HCT116 (cell line): Measurements from ENCODE around the gene GNB1L. TPM values are rescaled to one million over a fixed set of nuclear protein-coding genes. Genes with fewer than 3 reads are reported as not detected.

Experiments
- ATAC-seq: fragments of 200-7000 bp; cut with Tn5 transposase; 2 replicates; pipeline ENCODE4 v1.9.1; 2020; ENCODE audit warnings: mild to moderate bottlenecking, moderate library complexity
- BruUV-seq: library from RNA; stranded (reverse); fragments of 400-500 nt; replicated peaks from 2 replicates; lab custom pipeline; 2021; lab: Mats Ljungman, UMichigan
- CTCF ChIA-PET: fragments of 300-600 bp; sonication (Branson Sonifier 250); formaldehyde crosslinking; loops from one replicate; lab custom pipeline; 2021; ENCODE audit warnings: antibody characterized with exemption; lab: Charles Lee
- POLR2A ChIA-PET: fragments of 300-600, 350-600 bp; sonication (Branson Sonifier 250); formaldehyde crosslinking; loops from one replicate; lab custom pipeline; 2021; ENCODE audit warnings: antibody characterized with exemption; lab: Charles Lee
- RAD21 ChIA-PET, 2 experiments: fragments of 300-600 bp; sonication (Branson Sonifier 250); formaldehyde crosslinking; loops; one replicate each; lab custom pipeline; 2023; ENCODE audit warnings: low total read pairs in 2 of 2; ENCODE audit not compliant: uncharacterized antibody in 2 of 2, unreplicated experiment in 2 of 2, low non-redundant PET in 1 of 2; lab: Charles Lee
- DNase-seq: peaks from one replicate; pipeline ENCODE4 v3.0.0-alpha.2; 2010; ENCODE audit warnings: low read depth, low spot score
- H2AFZ ChIP-seq: fragments of 200-600 bp; shearing (Covaris generic), sonication (generic); 2 replicates; pipeline ENCODE4 v1.6.1; 2017; ENCODE audit warnings: low read depth, mixed run types, mixed read lengths, antibody characterized with exemption, low read length; ENCODE audit not compliant: poor library complexity, severe bottlenecking
- H3K27ac ChIP-seq: 2 replicates; pipeline ENCODE4 v1.5.1; 2012; ENCODE audit warnings: low read depth, low read length
- H3K27me3 ChIP-seq: fragments of 200-600 bp; sonication (generic); 2 replicates; pipeline ENCODE4 v1.6.1; 2016; ENCODE audit warnings: mixed run types, low read length, mixed read lengths; ENCODE audit not compliant: insufficient read depth
- H3K36me3 ChIP-seq, 2 experiments: fragments of 200-500 bp in 1 of 2; fragments of 200-600 bp in 1 of 2; sonication (Bioruptor generic) in 1 of 2; sonication (generic) in 1 of 2; 2 replicates each; pipeline versions ENCODE4 v1.5.1 to v1.6.1; 2014 to 2016; ENCODE audit warnings: low read length in 2 of 2, inconsistent platforms in 1 of 2, mixed read lengths in 1 of 2, mixed run types in 1 of 2; ENCODE audit not compliant: insufficient read depth in 2 of 2, control insufficient read depth in 1 of 2
- H3K4me1 ChIP-seq, 2 experiments: fragments of 200-600 bp in 1 of 2; sonication (generic) in 1 of 2; 2 replicates each; pipeline versions ENCODE4 v1.5.1 to v1.6.1; 2012 to 2017; ENCODE audit warnings: low read length in 2 of 2, inconsistent platforms in 1 of 2, mild to moderate bottlenecking in 1 of 2, mixed read lengths in 1 of 2, mixed run types in 1 of 2, moderate library complexity in 1 of 2; ENCODE audit not compliant: insufficient read depth in 2 of 2, control insufficient read depth in 1 of 2
- H3K4me2 ChIP-seq: fragments of 200-600 bp; sonication (generic); 2 replicates; pipeline ENCODE4 v1.6.1; 2017; ENCODE audit warnings: mixed run types, low read length, mixed read lengths
- H3K4me3 ChIP-seq, 2 experiments: fragments of 200-600 bp in 1 of 2; sonication (generic) in 1 of 2; replicated peaks in 1 of 2; 2 replicates each; pipeline ENCODE4 v1.5.1; 2011 to 2016; ENCODE audit warnings: low read length in 2 of 2, control low read depth in 1 of 2, low read depth in 1 of 2, mild to moderate bottlenecking in 1 of 2, mixed read lengths in 1 of 2, mixed run types in 1 of 2
- H3K79me2 ChIP-seq: fragments of 200-600 bp; sonication (generic); 2 replicates; pipeline ENCODE4 v1.6.1; 2017; ENCODE audit warnings: mild to moderate bottlenecking, mixed run types, low read length, moderate library complexity, mixed read lengths; ENCODE audit not compliant: insufficient read depth
- H3K9ac ChIP-seq: fragments of 200-600 bp; sonication (generic); 2 replicates; pipeline ENCODE4 v1.6.1; 2016; ENCODE audit warnings: low read length, mixed read lengths
- H3K9me2 ChIP-seq: fragments of 200-600 bp; sonication (generic), shearing (Covaris generic); 2 replicates; pipeline ENCODE4 v1.6.1; 2017; ENCODE audit warnings: mixed run types, mild to moderate bottlenecking, moderate library complexity; ENCODE audit not compliant: insufficient read depth
- H3K9me3 ChIP-seq, 2 experiments: fragments of 200-500 bp in 1 of 2; fragments of 200-600 bp in 1 of 2; sonication (Bioruptor generic) in 1 of 2; sonication (generic) in 1 of 2; 2 replicates each; pipeline ENCODE4 v1.6.1; 2014 to 2017; ENCODE audit warnings: low read length in 2 of 2, mixed read lengths in 2 of 2, inconsistent platforms in 1 of 2, low read depth in 1 of 2, mild to moderate bottlenecking in 1 of 2, mixed run types in 1 of 2, moderate library complexity in 1 of 2; ENCODE audit not compliant: control insufficient read depth in 1 of 2, insufficient read depth in 1 of 2
- H4K20me1 ChIP-seq: fragments of 200-600 bp; sonication (generic), shearing (Covaris generic); 2 replicates; pipeline ENCODE4 v1.6.1; 2017; ENCODE audit warnings: mixed run types, mild to moderate bottlenecking, moderate library complexity; ENCODE audit not compliant: insufficient read depth
- EGR1 ChIP-seq: IDR thresholded peaks from 2 replicates; pipeline ENCODE4 v1.6.1; 2012; ENCODE audit warnings: low read depth
- ELF1 ChIP-seq: IDR thresholded peaks from 2 replicates; pipeline ENCODE4 v1.6.1; 2012; ENCODE audit warnings: low read depth, borderline replicate concordance
- EZH2 ChIP-seq: fragments of 200-600 bp; sonication (generic); IDR thresholded peaks from 2 replicates; pipeline ENCODE4 v1.6.1; 2017; ENCODE audit warnings: antibody characterized with exemption, mixed run types
- EZH2phosphoT487 ChIP-seq: fragments of 200-600 bp; IDR thresholded peaks from 2 replicates; pipeline ENCODE4 v1.6.1; 2018; ENCODE audit warnings: antibody characterized with exemption, borderline replicate concordance
- FOSL1 ChIP-seq: IDR thresholded peaks from 2 replicates; pipeline ENCODE4 v1.6.1; 2012; ENCODE audit warnings: low read depth
- POLR2A ChIP-seq: IDR thresholded peaks from 2 replicates; pipeline ENCODE4 v1.7.0; 2011; ENCODE audit warnings: borderline replicate concordance; ENCODE audit not compliant: insufficient read depth, insufficient read length; ENCODE audit errors: extremely low read depth
- SP1 ChIP-seq: IDR thresholded peaks from 2 replicates; pipeline ENCODE4 v1.6.1; 2012; ENCODE audit warnings: low read depth
- TCF7L2 ChIP-seq: IDR thresholded peaks from 2 replicates; pipeline ENCODE4 v1.7.0; 2011; ENCODE audit warnings: borderline replicate concordance, inconsistent platforms; ENCODE audit not compliant: insufficient read depth, insufficient read length; ENCODE audit errors: extremely low read depth
- YY1 ChIP-seq: IDR thresholded peaks from 2 replicates; pipeline ENCODE4 v1.6.1; 2011; ENCODE audit warnings: low read length, low read depth, moderate library complexity, mild to moderate bottlenecking; ENCODE audit not compliant: insufficient replicate concordance; ENCODE audit errors: extremely low read depth
- ZNF274 ChIP-seq: fragments of 200-500 bp; sonication (Bioruptor generic); IDR thresholded peaks from 2 replicates; pipeline ENCODE4 v1.6.1; 2014; ENCODE audit warnings: mild to moderate bottlenecking, low read depth, low read length, inconsistent platforms
- intact Hi-C: fragments of 100-400 bp; cut with micrococcal nuclease; formaldehyde crosslinking; loops from 2 replicates; pipeline ENCODE4 v1.10.0; 2022
- total RNA-seq: library from RNA; stranded (reverse); gene quantifications from one replicate; pipeline ENCODE4 v1.2.1, GENCODE V29; 2021; ENCODE audit not compliant: unreplicated experiment
- TF ChIP-seq, protein P1 (sequence below): IDR thresholded peaks from 2 replicates; pipeline ENCODE4 v1.6.1; 2012; ENCODE audit warnings: low read depth

Gene GNB1L
- total RNA-seq, 1 experiment from 2014 or later = 12.1 TPM

DNA sequence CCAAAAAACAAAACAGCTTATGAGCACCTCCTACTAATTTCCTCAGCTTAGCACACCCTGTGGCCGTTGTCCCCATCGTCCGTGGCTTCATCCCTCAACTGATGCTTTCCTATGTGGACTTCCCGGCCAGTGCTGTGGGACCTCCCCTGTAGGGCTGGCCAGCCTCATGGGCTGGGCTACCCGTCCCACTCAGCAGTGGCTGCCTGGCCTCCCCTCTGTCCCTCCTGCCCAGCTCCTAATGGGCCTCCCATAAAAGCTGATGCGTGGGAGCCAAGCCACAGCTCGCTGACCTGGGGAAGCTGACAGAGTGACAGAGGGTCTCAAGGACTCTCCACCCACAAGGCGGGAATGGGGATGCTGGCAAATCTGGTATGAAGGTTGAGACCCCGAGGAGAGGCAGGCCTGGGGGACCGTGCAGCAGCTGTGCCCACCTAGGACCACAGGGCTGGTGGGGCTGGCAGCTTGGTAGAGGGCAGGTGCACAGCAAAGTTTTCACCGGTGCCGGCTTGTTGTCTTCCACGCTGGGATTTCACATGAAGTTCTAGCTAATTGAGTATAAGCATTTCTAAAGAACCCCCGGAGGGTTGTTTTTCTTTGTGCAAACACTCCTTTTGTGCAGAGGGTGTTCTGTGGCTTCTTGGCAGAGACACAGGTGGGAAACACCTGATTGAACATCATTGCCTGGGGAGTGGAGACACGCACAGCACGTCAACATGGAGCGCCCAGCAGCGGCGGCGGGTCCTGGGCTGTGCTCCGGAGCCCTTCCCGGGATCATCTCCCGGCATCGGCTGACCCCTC, 70.9 kb downstream of the GNB1L start:
- Histone ChIP-seq H3K36me3 (no peaks in the 10 kb centered on the region; a peak in 1 of 4 replicates), H3K9ac (no peak overlapping the region), H4K20me1 (no peaks in the 10 kb centered on the region), H3K9me3 (peaks cover 4 to 5% of the 10 kb centered on the region in 2 experiments; a peak in 1 of 4 replicates), H3K4me2 (no peak overlapping the region), H2AFZ (no peak overlapping the region), H3K27me3 (no peaks in the 10 kb centered on the region), H3K4me1 (peaks cover 8 to 13% of the 10 kb centered on the region in 2 experiments; a peak in 3 of 4 replicates), H3K4me3 (no peak overlapping the region), H3K9me2 (no peaks in the 10 kb centered on the region), H3K79me2 (no peaks in the 10 kb centered on the region), H3K27ac (no peak overlapping the region)
- ATAC-seq (no peak), DNase-seq (no peak)
- TF ChIP-seq YY1 (no peak), SP1 (no peak)
- ChIA-PET CTCF (no interaction called here), RAD21 (no interaction called here), POLR2A (no interaction called here)
- BruUV-seq = no TSS peak
- intact Hi-C loops = no loop called here

DNA sequence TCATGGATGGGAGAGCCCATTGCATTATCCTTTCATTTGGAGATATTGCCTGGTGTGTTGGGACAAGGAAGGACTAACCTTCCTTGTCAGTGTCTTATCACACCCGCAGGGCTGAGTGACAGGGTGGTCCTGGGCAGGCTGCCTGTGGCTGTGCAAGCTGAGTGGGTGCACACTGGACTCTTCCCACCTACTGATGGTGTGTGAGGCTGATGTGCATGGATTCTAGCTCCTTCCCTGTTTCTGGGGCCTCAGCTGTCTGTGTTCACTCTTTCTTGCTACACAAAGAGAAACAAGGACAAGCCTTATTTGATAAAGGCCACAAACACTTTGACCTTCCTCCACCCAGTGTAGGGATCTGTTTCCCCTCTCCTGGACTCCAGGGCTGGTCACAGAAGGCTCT, 72.1 kb downstream of the GNB1L start:
- H3K4me2 ChIP-seq = no peak overlapping the region
- no peaks in the 10 kb centered on the region for H3K27me3 ChIP-seq
- RAD21 ChIA-PET = no interaction called here
- TF ChIP-seq TCF7L2 (no peak), EZH2phosphoT487 (no peak), YY1 (no peak), ZNF274 (no peak), EZH2 (no peak), POLR2A (no peak), FOSL1 (no peak), ELF1 (no peak), EGR1 (no peak)
- TF ChIP-seq, protein P1, sequence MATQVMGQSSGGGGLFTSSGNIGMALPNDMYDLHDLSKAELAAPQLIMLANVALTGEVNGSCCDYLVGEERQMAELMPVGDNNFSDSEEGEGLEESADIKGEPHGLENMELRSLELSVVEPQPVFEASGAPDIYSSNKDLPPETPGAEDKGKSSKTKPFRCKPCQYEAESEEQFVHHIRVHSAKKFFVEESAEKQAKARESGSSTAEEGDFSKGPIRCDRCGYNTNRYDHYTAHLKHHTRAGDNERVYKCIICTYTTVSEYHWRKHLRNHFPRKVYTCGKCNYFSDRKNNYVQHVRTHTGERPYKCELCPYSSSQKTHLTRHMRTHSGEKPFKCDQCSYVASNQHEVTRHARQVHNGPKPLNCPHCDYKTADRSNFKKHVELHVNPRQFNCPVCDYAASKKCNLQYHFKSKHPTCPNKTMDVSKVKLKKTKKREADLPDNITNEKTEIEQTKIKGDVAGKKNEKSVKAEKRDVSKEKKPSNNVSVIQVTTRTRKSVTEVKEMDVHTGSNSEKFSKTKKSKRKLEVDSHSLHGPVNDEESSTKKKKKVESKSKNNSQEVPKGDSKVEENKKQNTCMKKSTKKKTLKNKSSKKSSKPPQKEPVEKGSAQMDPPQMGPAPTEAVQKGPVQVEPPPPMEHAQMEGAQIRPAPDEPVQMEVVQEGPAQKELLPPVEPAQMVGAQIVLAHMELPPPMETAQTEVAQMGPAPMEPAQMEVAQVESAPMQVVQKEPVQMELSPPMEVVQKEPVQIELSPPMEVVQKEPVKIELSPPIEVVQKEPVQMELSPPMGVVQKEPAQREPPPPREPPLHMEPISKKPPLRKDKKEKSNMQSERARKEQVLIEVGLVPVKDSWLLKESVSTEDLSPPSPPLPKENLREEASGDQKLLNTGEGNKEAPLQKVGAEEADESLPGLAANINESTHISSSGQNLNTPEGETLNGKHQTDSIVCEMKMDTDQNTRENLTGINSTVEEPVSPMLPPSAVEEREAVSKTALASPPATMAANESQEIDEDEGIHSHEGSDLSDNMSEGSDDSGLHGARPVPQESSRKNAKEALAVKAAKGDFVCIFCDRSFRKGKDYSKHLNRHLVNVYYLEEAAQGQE = no peak
- POLR2A ChIA-PET = no interaction called here
- BruUV-seq = no TSS peak
- H3K27ac ChIP-seq = no peak overlapping the region
- H3K36me3 ChIP-seq = no peaks in the 10 kb centered on the region
- H2AFZ ChIP-seq = no peak overlapping the region
- H3K9ac ChIP-seq = no peak overlapping the region
- no peaks in the 10 kb centered on the region for H3K9me2 ChIP-seq
- H3K79me2 ChIP-seq = no peaks in the 10 kb centered on the region
- ATAC-seq (no peak), DNase-seq (no peak)
- H3K9me3 ChIP-seq = peaks cover 4 to 5% of the 10 kb centered on the region in 2 experiments; a peak in 1 of 4 replicates
- intact Hi-C loops = no loop called here
- peaks cover 8 to 13% of the 10 kb centered on the region in 2 experiments; a peak in 3 of 4 replicates for H3K4me1 ChIP-seq
- no peaks in the 10 kb centered on the region for H4K20me1 ChIP-seq
- CTCF ChIA-PET = no interaction called here
- no peak overlapping the region for H3K4me3 ChIP-seq
